HEK293 (cell line): ENCODE measurements around the gene SMIM44.
A peak's percentile ranks its signal among the peaks of the same experiment; 100 is the strongest.

ENCODE experiments used
- ATF2 ChIP-seq: fragments of 450-650 bp; formaldehyde crosslinking; IDR thresholded peaks from 2 replicates; pipeline ENCODE4 v1.5.1; 2016; ENCODE audit warnings: missing biosample characterization, missing genetic modification characterization, low read depth
- EGR2 ChIP-seq: fragments of 450-650 bp; formaldehyde crosslinking; IDR thresholded peaks from 2 replicates; pipeline ENCODE4 v1.5.1; 2016; ENCODE audit warnings: low read depth, missing biosample characterization, missing genetic modification characterization
- GFI1B ChIP-seq: fragments of 450-650 bp; formaldehyde crosslinking; IDR thresholded peaks from 2 replicates; pipeline ENCODE4 v1.5.1; 2016; ENCODE audit warnings: missing biosample characterization, missing genetic modification characterization
- KLF1 ChIP-seq: fragments of 450-650 bp; formaldehyde crosslinking; IDR thresholded peaks from 2 replicates; pipeline ENCODE4 v1.5.1; 2016; ENCODE audit warnings: missing biosample characterization, missing genetic modification characterization
- KLF7 ChIP-seq: fragments of 450-650 bp; formaldehyde crosslinking; IDR thresholded peaks from 2 replicates; pipeline ENCODE4 v1.5.1; 2016; ENCODE audit warnings: missing biosample characterization, missing genetic modification characterization, borderline replicate concordance
- KLF8 ChIP-seq: fragments of 450-650 bp; formaldehyde crosslinking; IDR thresholded peaks from 2 replicates; pipeline ENCODE4 v1.5.1; 2016; ENCODE audit warnings: missing biosample characterization, missing genetic modification characterization
- RBAK ChIP-seq: fragments of 450-650 bp; formaldehyde crosslinking; IDR thresholded peaks from 2 replicates; pipeline ENCODE4 v1.5.1; 2016; ENCODE audit warnings: missing biosample characterization, missing genetic modification characterization
- REPIN1 ChIP-seq: fragments of 450-650 bp; formaldehyde crosslinking; IDR thresholded peaks from 2 replicates; pipeline ENCODE4 v1.5.1; 2017; ENCODE audit warnings: missing biosample characterization, missing genetic modification characterization, low read depth
- REST ChIP-seq: fragments of 450-650 bp; formaldehyde crosslinking; IDR thresholded peaks from 2 replicates; pipeline ENCODE4 v1.5.1; 2016; ENCODE audit warnings: missing biosample characterization, missing genetic modification characterization
- SP2 ChIP-seq: fragments of 450-650 bp; formaldehyde crosslinking; IDR thresholded peaks from 2 replicates; pipeline ENCODE4 v1.5.1; 2016; ENCODE audit warnings: missing biosample characterization, missing genetic modification characterization
- ZBTB10 ChIP-seq: fragments of 450-650 bp; formaldehyde crosslinking; IDR thresholded peaks from 2 replicates; pipeline ENCODE4 v1.5.1; 2016; ENCODE audit warnings: missing biosample characterization, missing genetic modification characterization
- ZBTB17 ChIP-seq: fragments of 450-650 bp; formaldehyde crosslinking; IDR thresholded peaks from 2 replicates; pipeline ENCODE4 v1.5.1; 2016; ENCODE audit warnings: missing biosample characterization, missing genetic modification characterization
- ZFHX2 ChIP-seq: fragments of 450-650 bp; formaldehyde crosslinking; conservative IDR thresholded peaks from 2 replicates; pipeline ENCODE4 v1.5.1; 2016; ENCODE audit warnings: missing biosample characterization, missing genetic modification characterization
- ZIC2 ChIP-seq: fragments of 450-650 bp; formaldehyde crosslinking; IDR thresholded peaks from 2 replicates; pipeline ENCODE4 v1.5.1; 2016; ENCODE audit warnings: missing biosample characterization, missing genetic modification characterization
- ZNF114 ChIP-seq: fragments of 450-650 bp; formaldehyde crosslinking; IDR thresholded peaks from 2 replicates; pipeline ENCODE4 v1.5.0; 2017; ENCODE audit warnings: missing biosample characterization, missing genetic modification characterization
- ZNF155 ChIP-seq: fragments of 450-650 bp; formaldehyde crosslinking; IDR thresholded peaks from 2 replicates; pipeline ENCODE4 v1.5.1; 2016; ENCODE audit warnings: missing biosample characterization, missing genetic modification characterization
- ZNF223 ChIP-seq: fragments of 450-650 bp; formaldehyde crosslinking; IDR thresholded peaks from 2 replicates; pipeline ENCODE4 v1.5.1; 2016; ENCODE audit warnings: missing biosample characterization, missing genetic modification characterization
- ZNF248 ChIP-seq: fragments of 450-650 bp; formaldehyde crosslinking; IDR thresholded peaks from 2 replicates; pipeline ENCODE4 v1.5.1; 2017; ENCODE audit warnings: missing biosample characterization, missing genetic modification characterization
- ZNF341 ChIP-seq: fragments of 450-650 bp; formaldehyde crosslinking; IDR thresholded peaks from 2 replicates; pipeline ENCODE4; 2016; ENCODE audit warnings: low read depth, missing biosample characterization, missing genetic modification characterization
- ZNF530 ChIP-seq: fragments of 450-650 bp; formaldehyde crosslinking; IDR thresholded peaks from 2 replicates; pipeline ENCODE4 v1.5.1; 2016; ENCODE audit warnings: low read depth, missing biosample characterization, missing genetic modification characterization
- ZNF791 ChIP-seq: fragments of 450-650 bp; formaldehyde crosslinking; IDR thresholded peaks from 2 replicates; pipeline ENCODE4 v1.5.1; 2016; ENCODE audit warnings: missing biosample characterization, missing genetic modification characterization

Gene SMIM44

GRCh38 chr19:3459089-3459881 lies 24.0 kb downstream of the SMIM44 start (continued):
- TF ChIP-seq ZNF248 (no peak), ZNF223 (tag by site-specific recombination) (no peak), KLF8 (tag by site-specific recombination) (peak; percentile 18; the same call in 1 of the 2 replicates), GFI1B (tag by site-specific recombination) (no peak), REST (tag by site-specific recombination) (no peak), ZIC2 (tag by site-specific recombination) (0 out of 2 replicates have a peak, but pooled peaks have one; percentile 15), ZNF341 (tag by site-specific recombination) (peak; percentile 71), EGR2 (tag by site-specific recombination) (peak; percentile 68; the same call in 1 of the 2 replicates), ZNF114 (no peak), ATF2 (tag by site-specific recombination) (no peak), KLF7 (tag by site-specific recombination) (no peak), ZBTB17 (tag by site-specific recombination) (no peak), ZNF791 (no peak), RBAK (tag by site-specific recombination) (no peak), ZFHX2 (tag by site-specific recombination) (peak; percentile 63), ZNF155 (tag by site-specific recombination) (no peak), ZBTB10 (tag by site-specific recombination) (no peak), KLF1 (tag by site-specific recombination) (peak; percentile 75), ZNF530 (tag by site-specific recombination) (no peak), REPIN1 (tag by site-specific recombination) (no peak), SP2 (tag by site-specific recombination) (peak; percentile 40)
